Keratinocyte (primary cell): ENCODE measurements around the gene TCHP.

Experiments
- CTCF ChIP-seq, 3 experiments: IDR thresholded peaks in 1 of 3; conservative IDR thresholded peaks in 1 of 3; optimal IDR thresholded peaks in 1 of 3; 2 replicates in 2 of 3; 3 replicates in 1 of 3; pipeline versions ENCODE3 to v1.5.1; 2011; ENCODE audit warnings: low read length in 3 of 3, mild to moderate bottlenecking in 3 of 3, moderate library complexity in 2 of 3, control low read depth in 1 of 3, inconsistent platforms in 1 of 3; ENCODE audit not compliant: insufficient read depth in 2 of 3; ENCODE audit errors: extremely low read depth in 1 of 3
- EZH2 ChIP-seq: IDR thresholded peaks from one replicate; pipeline ENCODE4 v1.6.1; 2012; ENCODE audit warnings: inconsistent platforms, mild to moderate bottlenecking, low read length, moderate library complexity

GRCh38 chr12:109962398-109962797 lies 62.3 kb downstream of the TCHP start:
- TF ChIP-seq EZH2 (no peak), CTCF (optimal IDR thresholded peaks at IDR 0.05 in 1 of 3, IDR thresholded peaks at IDR 0.05 in 1 of 3, conservative IDR thresholded peaks at IDR 0.05 in 1 of 3; ENCODE audit: extremely low read depth in 1 of 3, insufficient read depth in 2 of 3, low read length in 3 of 3) (no peak)
